Ascending aorta (tissue), 2 donors: ENCODE data around the gene KIAA1671. TPM values are rescaled to one million over a fixed set of nuclear protein-coding genes. Genes with fewer than 3 reads are reported as not detected.

Experiments
- DNase-seq, 2 donors: peaks; one replicate each; pipeline ENCODE4 v3.0.0-alpha.2; 2019; ENCODE audit warnings: low spot score in 2 of 2
- H3K27ac ChIP-seq, 2 donors: fragments of 200-600 bp; sonication (generic); one replicate each; pipeline ENCODE4 v1.5.1; 2016 to 2017; ENCODE audit warnings: mild to moderate bottlenecking in 1 of 2
- H3K27me3 ChIP-seq: fragments of 200-600 bp; sonication (generic); one replicate; pipeline ENCODE4 v1.5.1; 2017
- H3K36me3 ChIP-seq, 2 donors: fragments of 200-600 bp; sonication (generic); one replicate each; pipeline ENCODE4 v1.5.1; 2016
- H3K4me1 ChIP-seq, 2 donors: fragments of 200-600 bp; sonication (generic); one replicate each; pipeline ENCODE4 v1.5.1; 2016 to 2017; ENCODE audit warnings: mild to moderate bottlenecking in 1 of 2
- H3K4me3 ChIP-seq, 2 donors: fragments of 200-600 bp; sonication (generic); one replicate each; pipeline ENCODE4 v1.5.1; 2016 to 2017; ENCODE audit warnings: mild to moderate bottlenecking in 1 of 2
- H3K9me3 ChIP-seq, 2 donors: fragments of 200-600 bp; sonication (generic); one replicate each; pipeline ENCODE4 v1.5.1; 2016
- intact Hi-C: fragments of 100-400 bp; cut with DNase I; formaldehyde crosslinking; loops from one replicate; pipeline ENCODE4 v1.15.1; 2023
- total RNA-seq: library from RNA; depleted of rRNA; stranded (reverse); fragments of >200 nt; gene quantifications from one replicate; pipeline ENCODE4 v1.1.0, GENCODE V29; 2016
- TF ChIP-seq, protein P1 (sequence below), 3 experiments: fragments of 200-600 bp in 2 of 3; fragments of 450-650 bp in 1 of 3; sonication (generic) in 2 of 3; IDR thresholded peaks; one replicate each; pipeline ENCODE4 v1.5.1; 2016 to 2019; ENCODE audit warnings: antibody characterized with exemption in 3 of 3, mild to moderate bottlenecking in 1 of 3, moderate library complexity in 1 of 3

KIAA1671 gene
- total RNA-seq, 1 donor from 2014 or later = 79.0 TPM

DNA sequence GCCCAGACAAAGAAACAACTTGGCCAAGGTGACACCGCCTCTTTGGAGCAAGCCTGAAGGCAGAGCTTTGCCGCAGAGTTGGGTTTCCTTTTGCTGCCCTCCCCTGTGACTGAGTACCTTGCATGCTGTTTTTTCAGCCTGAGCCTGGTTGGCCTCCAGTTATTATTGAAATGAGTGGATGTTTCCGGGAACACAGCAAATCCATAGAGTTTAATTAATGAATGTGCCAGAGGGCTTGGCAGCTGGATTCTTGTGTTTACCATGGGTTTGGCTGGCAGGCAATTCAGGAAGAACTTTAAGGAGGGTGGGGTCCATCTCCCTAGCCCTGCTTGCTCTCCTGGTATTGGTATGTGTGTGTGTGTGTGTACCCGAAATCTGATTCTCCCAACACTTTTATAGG lies 181.5 kb downstream of the KIAA1671 start:
- DNase-seq = no peak
- H3K4me1 ChIP-seq = peaks cover 0 to 24% of the 10 kb centered on the region in 2 donors
- TF ChIP-seq, protein P1, sequence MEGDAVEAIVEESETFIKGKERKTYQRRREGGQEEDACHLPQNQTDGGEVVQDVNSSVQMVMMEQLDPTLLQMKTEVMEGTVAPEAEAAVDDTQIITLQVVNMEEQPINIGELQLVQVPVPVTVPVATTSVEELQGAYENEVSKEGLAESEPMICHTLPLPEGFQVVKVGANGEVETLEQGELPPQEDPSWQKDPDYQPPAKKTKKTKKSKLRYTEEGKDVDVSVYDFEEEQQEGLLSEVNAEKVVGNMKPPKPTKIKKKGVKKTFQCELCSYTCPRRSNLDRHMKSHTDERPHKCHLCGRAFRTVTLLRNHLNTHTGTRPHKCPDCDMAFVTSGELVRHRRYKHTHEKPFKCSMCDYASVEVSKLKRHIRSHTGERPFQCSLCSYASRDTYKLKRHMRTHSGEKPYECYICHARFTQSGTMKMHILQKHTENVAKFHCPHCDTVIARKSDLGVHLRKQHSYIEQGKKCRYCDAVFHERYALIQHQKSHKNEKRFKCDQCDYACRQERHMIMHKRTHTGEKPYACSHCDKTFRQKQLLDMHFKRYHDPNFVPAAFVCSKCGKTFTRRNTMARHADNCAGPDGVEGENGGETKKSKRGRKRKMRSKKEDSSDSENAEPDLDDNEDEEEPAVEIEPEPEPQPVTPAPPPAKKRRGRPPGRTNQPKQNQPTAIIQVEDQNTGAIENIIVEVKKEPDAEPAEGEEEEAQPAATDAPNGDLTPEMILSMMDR (IDR thresholded peaks at IDR 0.05) = no peak
- H3K9me3 ChIP-seq = no peaks in the 10 kb centered on the region
- H3K27me3 ChIP-seq = no peaks in the 10 kb centered on the region
- no peaks in the 10 kb centered on the region for H3K36me3 ChIP-seq
- H3K27ac ChIP-seq = peak overlapping the region; percentile 52
- H3K4me3 ChIP-seq = no peak overlapping the region
- intact Hi-C loops = no loop called here

DNA sequence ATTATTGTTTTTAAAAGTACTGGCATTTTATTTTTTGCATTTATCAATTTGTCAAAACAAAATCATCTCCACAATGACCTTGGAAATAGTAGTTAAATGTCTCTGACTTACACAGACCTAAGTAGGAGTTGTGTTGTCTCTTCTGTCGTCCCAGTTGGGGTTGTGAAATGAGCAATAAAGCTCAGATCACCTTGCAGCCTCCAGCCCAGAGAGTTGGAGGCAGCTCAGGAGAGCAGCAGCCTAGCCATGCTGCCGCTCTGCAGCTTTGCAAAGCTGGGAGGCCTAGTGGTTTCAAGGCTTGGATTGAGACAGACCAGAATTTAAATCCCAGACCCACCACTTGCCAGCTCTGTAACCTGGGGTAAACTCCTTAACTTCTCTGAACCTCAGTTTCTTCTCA lies 181.9 kb downstream of the KIAA1671 start:
- DNase-seq = no peak
- TF ChIP-seq, protein P1 (IDR thresholded peaks at IDR 0.05) = no peak
- Histone ChIP-seq H3K4me1 (peaks cover 0 to 28% of the 10 kb centered on the region in 2 donors), H3K27ac (peak overlapping the region; percentile 52), H3K27me3 (no peaks in the 10 kb centered on the region), H3K36me3 (no peaks in the 10 kb centered on the region), H3K4me3 (no peak overlapping the region), H3K9me3 (no peaks in the 10 kb centered on the region)
- intact Hi-C loops = no loop called here

DNA sequence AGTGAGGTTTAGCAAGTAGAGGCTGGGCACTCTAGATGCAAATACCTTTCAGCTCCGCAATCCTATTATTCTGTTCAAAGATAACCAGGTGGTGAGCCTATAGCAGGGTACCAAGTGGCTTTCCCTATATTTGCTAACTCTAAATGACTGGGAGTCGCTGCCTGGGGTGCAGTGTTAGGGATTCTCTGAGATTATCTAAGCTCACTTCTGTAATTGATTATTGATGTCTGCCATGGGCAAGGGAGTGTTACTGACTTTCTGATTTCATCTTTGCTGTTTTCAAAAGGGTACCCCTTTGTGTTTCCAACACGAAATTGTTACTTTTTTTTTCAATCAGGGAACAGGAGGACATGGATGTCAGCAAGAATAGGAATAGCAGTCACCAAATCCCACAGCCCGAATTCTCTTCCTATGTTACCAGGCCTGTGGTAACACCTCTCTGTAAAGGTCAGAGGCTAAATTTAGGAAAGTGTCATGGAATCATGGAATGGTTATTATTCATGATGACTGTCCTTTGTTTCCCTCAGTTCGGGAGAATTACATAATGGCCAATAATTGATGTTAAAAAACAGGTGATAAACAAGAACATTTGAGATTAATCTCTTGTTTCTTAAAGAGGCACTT lies 184.5 kb downstream of the KIAA1671 start:
- Histone ChIP-seq H3K4me1 (peaks cover 1 to 27% of the 10 kb centered on the region in 2 donors), H3K27ac (peak overlapping the region; percentile 3 to 10), H3K27me3 (no peaks in the 10 kb centered on the region), H3K4me3 (no peak overlapping the region), H3K9me3 (no peaks in the 10 kb centered on the region), H3K36me3 (no peaks in the 10 kb centered on the region)
- intact Hi-C loops = no loop called here
- DNase-seq = no peak
- TF ChIP-seq, protein P1 (IDR thresholded peaks at IDR 0.05) = no peak

DNA sequence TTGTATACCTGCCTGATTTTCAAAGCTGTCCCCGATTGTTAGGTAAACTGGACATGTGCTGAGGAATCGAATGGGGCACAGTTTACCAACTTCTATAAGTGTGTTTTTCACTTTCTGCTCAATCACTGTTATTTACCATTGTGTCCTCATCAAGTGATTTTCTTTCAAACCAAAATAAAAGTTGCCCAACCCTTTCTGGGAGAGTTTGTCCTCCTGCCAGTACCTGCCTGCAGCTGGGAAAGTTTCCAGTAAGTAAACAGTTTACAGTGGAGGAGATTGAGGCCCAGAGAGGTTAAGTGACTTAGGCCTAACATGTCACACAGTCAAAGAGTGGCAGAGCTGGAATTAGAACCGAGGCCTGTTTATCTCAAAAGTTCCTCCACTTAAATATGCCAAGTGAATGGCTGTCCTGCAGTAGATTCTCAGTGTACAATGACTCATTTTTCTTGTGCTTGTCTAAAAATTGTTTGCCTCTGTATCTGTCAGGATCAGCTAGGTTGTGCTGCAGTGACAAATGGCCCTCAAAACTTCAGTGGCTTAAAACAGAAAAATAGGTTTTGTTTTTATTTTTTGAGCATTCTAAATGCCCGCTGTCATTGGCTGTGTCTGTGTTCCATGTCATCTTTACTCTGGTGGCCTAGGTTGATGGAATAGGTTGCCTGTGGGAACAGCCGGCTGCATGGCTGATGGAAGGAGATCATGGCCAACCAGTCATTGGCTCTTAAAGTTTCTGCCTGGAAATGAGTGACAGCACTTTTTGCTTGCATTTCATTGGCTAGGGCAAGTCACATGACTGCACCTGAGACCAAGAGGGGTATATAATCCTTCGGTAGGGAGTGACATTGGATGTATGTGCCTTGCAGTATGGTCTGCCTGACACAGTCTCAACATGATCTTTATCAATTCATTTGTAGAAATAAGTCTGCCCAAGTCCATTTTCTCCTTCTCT lies 185.3 kb downstream of the KIAA1671 start:
- intact Hi-C loops = no loop called here
- H3K4me3 ChIP-seq = no peak overlapping the region
- H3K27me3 ChIP-seq = no peaks in the 10 kb centered on the region
- H3K4me1 ChIP-seq = peaks cover 3 to 27% of the 10 kb centered on the region in 2 donors
- no peaks in the 10 kb centered on the region for H3K36me3 ChIP-seq
- TF ChIP-seq, protein P1 (IDR thresholded peaks at IDR 0.05) = no peak
- peak overlapping the region in 1 of 2 donors; percentile 10 for H3K27ac ChIP-seq
- no peaks in the 10 kb centered on the region for H3K9me3 ChIP-seq
- DNase-seq = no peak

DNA sequence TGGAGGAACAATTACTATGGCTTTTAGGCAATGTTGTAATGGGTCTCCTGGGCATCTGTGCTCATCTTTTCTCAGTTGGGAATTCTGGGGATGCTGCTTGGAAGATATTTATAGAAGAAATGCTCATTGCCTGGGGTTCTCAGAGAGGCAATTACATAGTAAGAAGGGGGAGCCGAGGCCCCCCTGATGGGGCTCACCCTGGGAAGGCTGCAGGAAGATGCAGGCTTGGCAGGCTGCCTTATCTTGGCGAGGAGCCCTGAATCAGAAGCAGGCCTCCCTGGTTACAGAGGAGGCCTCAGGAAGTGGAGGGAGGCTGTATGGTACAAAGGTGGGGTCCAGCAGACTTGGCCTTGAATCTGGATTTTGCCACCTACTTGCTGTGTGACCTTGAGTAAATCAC lies 186.5 kb downstream of the KIAA1671 start:
- Histone ChIP-seq H3K36me3 (no peaks in the 10 kb centered on the region), H3K27me3 (no peaks in the 10 kb centered on the region), H3K27ac (no peak overlapping the region), H3K4me3 (no peak overlapping the region), H3K4me1 (peaks cover 3 to 19% of the 10 kb centered on the region in 2 donors), H3K9me3 (no peaks in the 10 kb centered on the region)
- intact Hi-C loops = no loop called here
- DNase-seq = no peak
- TF ChIP-seq, protein P1 (IDR thresholded peaks at IDR 0.05) = no peak
